ENCODE data around the gene AGBL1. TPM values are rescaled to one million over a fixed set of nuclear protein-coding genes. Genes with fewer than 3 reads are reported as not detected.

Gene AGBL1
- total and polyA plus RNA-seq, 8 donors = under 0.01 to 0.18 TPM; not detected in 6

DNA sequence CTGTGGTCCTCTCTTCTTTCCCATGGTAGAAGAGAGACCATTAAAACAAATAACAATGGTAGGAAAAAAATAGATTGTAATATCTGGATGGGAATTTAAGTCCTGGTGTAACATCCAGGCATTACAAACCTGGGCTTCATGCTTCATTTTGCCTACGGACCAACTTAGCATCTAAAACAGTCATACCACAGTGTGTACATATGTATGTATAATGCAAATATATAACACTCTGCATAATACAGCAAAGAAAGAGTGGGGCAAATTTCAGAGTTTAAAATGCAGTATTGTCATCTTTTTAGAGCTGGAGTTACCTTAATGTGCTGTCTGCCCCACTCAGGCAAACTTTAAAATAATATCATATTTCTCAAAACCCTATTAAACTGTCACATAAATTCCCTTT, 298.2 kb downstream of the AGBL1 start:
- Histone ChIP-seq H3K4me3 (no peak overlapping the region), H3K27ac (no peak overlapping the region), H3K36me3 (no peaks in the 10 kb centered on the region), H3K4me1 (no peaks in the 10 kb centered on the region), H3K9me3 (peaks cover 0 to 12% (median 5%) of the 10 kb centered on the region in 4 donors), H3K27me3 (no peaks in the 10 kb centered on the region)
- 75 to 94% (median 80%) methylated on average over 1 of the region's 1 CpG for WGBS, 5 donors
- intact Hi-C loops (cut with DNase I; ENCODE audit: low total_unique reads) = no loop called here
- TF ChIP-seq POLR2AphosphoS5 (IDR thresholded peaks at IDR 0.05) (no peak), POLR2A (IDR thresholded peaks at IDR 0.05) (no peak), CTCF (IDR thresholded peaks at IDR 0.05) (no peak), EP300 (IDR thresholded peaks at IDR 0.05) (no peak)
- DNase-seq = no peak

DNA sequence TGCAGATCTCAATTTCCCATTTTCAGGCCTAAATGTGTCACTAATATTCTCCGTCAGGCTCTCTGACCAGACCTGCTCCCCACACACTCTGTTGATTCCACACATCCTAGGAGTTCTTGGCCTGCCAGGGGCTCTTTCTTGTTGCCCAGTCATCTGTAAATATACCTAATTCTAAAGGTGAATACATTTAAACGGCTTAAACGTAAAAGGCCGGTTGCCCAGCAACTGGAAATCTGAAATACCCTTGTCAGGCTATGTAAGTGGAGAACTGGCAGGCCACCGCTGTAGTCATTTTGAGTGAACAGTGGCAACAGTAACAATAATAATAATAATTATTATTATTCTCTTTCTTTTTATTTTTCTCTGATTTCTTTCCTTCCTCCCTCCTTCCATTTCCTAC, 302.7 kb downstream of the AGBL1 start:
- no peak overlapping the region for H3K27ac ChIP-seq
- WGBS, 5 donors = 50 to 69% (median 52%) methylated on average over 5 of the region's 5 CpGs
- H3K36me3 ChIP-seq = no peaks in the 10 kb centered on the region
- H3K9me3 ChIP-seq = no peaks in the 10 kb centered on the region
- H3K27me3 ChIP-seq = peaks cover 0 to 9% (median 0%) of the 10 kb centered on the region in 3 donors
- no peak overlapping the region for H3K4me3 ChIP-seq
- H3K4me1 ChIP-seq = no peaks in the 10 kb centered on the region
- intact Hi-C loops (cut with DNase I; ENCODE audit: low total_unique reads) = no loop called here
- TF ChIP-seq EP300 (IDR thresholded peaks at IDR 0.05) (no peak), POLR2AphosphoS5 (IDR thresholded peaks at IDR 0.05) (no peak), POLR2A (IDR thresholded peaks at IDR 0.05) (no peak), CTCF (IDR thresholded peaks at IDR 0.05) (no peak)
- DNase-seq = no peak

- WGBS, 5 donors = 79 to 92% (median 86%) methylated on average over 6 of the region's 6 CpGs
- H3K27ac ChIP-seq = no peak overlapping the region
- no peak overlapping the region for H3K4me3 ChIP-seq
- H3K36me3 ChIP-seq = no peaks in the 10 kb centered on the region
- intact Hi-C loops (cut with DNase I; ENCODE audit: low total_unique reads) = no loop called here
- no peaks in the 10 kb centered on the region for H3K9me3 ChIP-seq
- DNase-seq = no peak
- peaks cover 0 to 9% (median 0%) of the 10 kb centered on the region in 3 donors for H3K27me3 ChIP-seq
- TF ChIP-seq POLR2A (IDR thresholded peaks at IDR 0.05) = no peak
- TF ChIP-seq CTCF (IDR thresholded peaks at IDR 0.05) = no peak
- no peak for TF ChIP-seq EP300 (IDR thresholded peaks at IDR 0.05)
- TF ChIP-seq POLR2AphosphoS5 (IDR thresholded peaks at IDR 0.05) = no peak
- no peaks in the 10 kb centered on the region for H3K4me1 ChIP-seq
These were observed 303.9 kb downstream of the AGBL1 start for GRCh38 chr15:86383611-86384010.

- peaks cover 0 to 9% (median 0%) of the 10 kb centered on the region in 3 donors for H3K27me3 ChIP-seq
- no peak overlapping the region for H3K27ac ChIP-seq
- H3K9me3 ChIP-seq = no peaks in the 10 kb centered on the region
- no peak overlapping the region for H3K4me3 ChIP-seq
- intact Hi-C loops (cut with DNase I; ENCODE audit: low total_unique reads) = no loop called here
- no peaks in the 10 kb centered on the region for H3K36me3 ChIP-seq
- WGBS, 5 donors = 60 to 72% (median 67%) methylated on average over 6 of the region's 6 CpGs
- TF ChIP-seq CTCF (IDR thresholded peaks at IDR 0.05) (no peak), EP300 (IDR thresholded peaks at IDR 0.05) (no peak), POLR2A (IDR thresholded peaks at IDR 0.05) (no peak), POLR2AphosphoS5 (IDR thresholded peaks at IDR 0.05) (no peak)
- DNase-seq = peak in 1 of 2 donors; percentile 30
- H3K4me1 ChIP-seq = no peaks in the 10 kb centered on the region
These were observed 304.5 kb downstream of the AGBL1 start for GRCh38 chr15:86384186-86384585.
